ENCODE results near the gene CDC40.

DNA sequence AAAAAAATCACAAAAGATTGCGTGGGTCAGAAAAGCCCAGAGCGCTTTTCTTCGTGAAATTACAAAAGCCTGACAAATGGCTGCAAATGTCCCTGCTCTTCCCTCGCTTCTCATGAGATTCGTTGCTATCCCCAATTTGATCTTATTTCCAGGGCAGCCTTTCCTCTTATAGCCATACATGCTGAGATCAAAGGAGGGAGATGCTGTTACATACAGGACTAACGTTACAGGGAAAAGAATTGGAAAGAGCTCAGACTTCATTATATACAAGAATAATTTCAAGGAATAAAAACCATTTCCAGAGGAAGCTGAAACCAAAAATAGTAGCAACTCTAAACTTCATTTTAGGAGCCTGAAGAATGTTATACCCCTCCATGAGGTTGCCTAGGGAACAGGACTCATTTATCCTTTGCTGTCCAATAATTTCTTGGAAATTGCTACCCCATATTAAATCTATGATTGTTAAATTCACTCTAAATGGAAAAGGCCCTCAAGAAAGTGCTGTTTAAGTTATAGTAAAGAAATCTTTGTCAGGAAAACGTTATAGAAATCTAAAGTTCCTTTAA lies 97.0 kb downstream of the CDC40 start:
- TF ChIP-seq, protein P1, sequence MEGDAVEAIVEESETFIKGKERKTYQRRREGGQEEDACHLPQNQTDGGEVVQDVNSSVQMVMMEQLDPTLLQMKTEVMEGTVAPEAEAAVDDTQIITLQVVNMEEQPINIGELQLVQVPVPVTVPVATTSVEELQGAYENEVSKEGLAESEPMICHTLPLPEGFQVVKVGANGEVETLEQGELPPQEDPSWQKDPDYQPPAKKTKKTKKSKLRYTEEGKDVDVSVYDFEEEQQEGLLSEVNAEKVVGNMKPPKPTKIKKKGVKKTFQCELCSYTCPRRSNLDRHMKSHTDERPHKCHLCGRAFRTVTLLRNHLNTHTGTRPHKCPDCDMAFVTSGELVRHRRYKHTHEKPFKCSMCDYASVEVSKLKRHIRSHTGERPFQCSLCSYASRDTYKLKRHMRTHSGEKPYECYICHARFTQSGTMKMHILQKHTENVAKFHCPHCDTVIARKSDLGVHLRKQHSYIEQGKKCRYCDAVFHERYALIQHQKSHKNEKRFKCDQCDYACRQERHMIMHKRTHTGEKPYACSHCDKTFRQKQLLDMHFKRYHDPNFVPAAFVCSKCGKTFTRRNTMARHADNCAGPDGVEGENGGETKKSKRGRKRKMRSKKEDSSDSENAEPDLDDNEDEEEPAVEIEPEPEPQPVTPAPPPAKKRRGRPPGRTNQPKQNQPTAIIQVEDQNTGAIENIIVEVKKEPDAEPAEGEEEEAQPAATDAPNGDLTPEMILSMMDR (IDR thresholded peaks at IDR 0.05 in 8 of 11, conservative IDR thresholded peaks at IDR 0.05 in 3 of 11), result no peak
- no peak for TF ChIP-seq POLR2AphosphoS5 (IDR thresholded peaks at IDR 0.05)
